HG03280 (cell line): ENCODE results near the gene RSPRY1.
"Not testable (repeated sequence)": the region's sequence is repeated elsewhere in the genome, so short reads cannot be mapped to it uniquely, and the experiment has no call there.

Source experiments
- ATAC-seq: cut with Tn5 transposase; IDR thresholded peaks from one replicate; pipeline ENCODE4 v1.9.1; 2021; ENCODE audit warnings: mild to moderate bottlenecking, moderate library complexity; ENCODE audit not compliant: unreplicated experiment

Gene RSPRY1

DNA sequence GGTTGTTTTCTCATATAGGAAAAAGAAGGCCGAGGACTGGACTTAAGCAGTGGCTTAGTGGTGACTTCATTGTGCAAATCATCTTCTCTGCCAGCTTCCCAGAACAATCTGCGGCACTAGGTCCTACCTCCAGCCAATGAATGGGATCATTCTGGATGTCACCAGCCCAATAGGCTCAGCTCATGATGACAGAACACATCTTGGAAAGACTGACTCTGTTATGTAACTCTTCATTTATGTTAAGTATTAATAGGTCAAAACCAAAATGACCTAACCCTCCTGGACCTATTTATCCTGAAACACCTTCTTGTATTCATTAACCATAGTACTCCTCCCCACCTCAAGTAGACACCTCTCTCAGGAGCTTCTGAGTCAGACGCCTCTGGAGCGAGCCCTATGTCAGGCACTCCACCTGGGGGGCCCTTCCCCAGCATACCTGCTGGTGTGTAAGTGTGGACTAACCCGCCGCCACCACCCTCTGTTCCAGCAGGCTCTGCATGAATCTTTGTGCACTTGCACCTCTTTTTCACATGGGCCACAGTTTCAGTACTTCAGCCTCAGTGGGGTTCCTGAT, 66.1 kb downstream of the RSPRY1 start:
- no peak for ATAC-seq

DNA sequence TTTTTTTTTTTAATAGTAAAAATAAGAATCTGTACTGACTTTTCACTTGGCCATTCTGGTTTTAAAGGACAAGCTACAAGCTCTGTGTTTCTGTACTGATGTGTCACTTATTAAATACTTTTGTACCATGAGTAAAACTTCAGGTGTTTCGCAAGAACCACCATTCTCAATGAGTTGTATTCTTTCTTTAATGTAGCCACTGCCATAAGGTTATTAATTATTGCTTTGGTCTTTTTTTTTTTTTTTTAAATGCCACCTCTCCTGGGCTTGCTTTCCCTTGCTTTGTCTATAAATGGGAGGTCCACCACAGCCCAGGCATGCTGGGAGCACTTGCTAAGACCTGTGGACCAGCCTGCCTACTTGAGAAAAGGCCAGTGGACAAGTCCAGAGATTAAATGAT, 67.3 kb downstream of the RSPRY1 start:
- ATAC-seq, result no peak

DNA sequence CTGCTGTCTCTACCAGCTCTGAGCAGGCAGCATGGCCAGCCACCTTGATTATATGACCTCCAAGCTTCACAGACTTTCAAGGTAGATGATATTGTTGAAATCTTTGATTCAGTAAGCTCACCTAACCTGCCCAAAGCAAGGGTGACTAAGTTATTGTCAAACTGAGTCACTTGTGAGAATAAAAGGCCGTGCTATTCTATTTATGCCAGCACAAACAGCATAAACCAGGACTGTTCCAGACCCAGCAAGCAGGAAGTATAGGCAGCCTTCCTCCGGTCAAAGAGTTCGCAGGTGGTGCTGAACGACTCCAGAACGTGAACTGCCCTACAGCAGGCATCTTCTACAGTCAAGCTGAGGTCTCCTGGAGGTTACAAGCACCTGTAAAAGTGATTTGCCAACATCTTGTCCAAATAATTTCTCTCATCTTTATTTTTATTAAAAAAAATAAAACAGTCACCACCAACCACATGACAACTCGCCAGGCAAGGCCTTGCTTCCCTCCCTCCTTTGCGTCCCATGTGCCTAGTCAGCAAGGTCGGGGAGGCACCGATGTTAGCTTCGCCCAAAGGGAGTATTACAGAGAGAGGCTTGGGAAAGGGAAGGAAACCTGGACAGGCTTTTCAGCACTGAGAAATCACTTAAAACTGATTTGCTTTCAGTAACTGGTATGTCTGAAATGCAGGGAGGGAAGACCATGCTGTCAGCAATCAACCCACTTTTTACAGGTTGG, 69.7 kb downstream of the RSPRY1 start:
- ATAC-seq, result no peak

DNA sequence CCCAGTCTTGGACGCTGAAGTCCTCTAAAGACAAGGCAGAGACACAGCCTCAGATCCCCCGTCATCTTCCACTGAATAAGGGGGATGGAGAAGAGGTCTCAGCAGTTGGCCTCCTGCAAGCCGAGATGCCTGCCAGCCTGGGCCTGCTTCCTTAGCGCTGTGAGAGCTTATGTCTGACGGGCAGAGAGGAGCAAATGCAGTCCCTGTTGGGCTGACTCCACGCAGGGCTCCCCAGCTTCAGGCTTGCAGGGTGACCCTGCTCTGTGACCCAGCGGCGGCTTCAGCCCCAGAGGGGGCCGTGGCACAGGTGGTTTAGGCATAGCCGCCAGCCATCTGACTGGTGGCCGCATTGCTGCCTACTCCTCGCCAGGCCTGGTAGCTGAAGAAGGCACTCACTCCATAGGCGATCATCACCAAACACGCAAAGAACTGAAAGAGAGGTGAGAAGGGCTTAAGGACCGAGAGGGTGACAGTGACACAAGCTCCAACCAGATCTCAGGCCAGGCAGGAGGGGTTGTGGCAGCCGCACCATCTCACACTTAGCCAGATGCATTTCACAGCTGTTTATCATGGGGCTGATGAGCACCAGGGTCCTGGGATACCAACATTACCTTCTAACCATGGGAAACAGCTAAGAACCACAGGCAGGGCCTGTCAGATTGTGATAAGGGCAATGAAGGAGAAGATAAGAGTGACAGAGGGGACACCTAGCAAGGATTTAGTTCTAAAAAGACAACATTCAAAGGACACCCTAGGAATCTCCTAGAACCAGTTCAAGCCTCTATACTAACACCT, 70.7 kb downstream of the RSPRY1 start:
- ATAC-seq, result no peak

DNA sequence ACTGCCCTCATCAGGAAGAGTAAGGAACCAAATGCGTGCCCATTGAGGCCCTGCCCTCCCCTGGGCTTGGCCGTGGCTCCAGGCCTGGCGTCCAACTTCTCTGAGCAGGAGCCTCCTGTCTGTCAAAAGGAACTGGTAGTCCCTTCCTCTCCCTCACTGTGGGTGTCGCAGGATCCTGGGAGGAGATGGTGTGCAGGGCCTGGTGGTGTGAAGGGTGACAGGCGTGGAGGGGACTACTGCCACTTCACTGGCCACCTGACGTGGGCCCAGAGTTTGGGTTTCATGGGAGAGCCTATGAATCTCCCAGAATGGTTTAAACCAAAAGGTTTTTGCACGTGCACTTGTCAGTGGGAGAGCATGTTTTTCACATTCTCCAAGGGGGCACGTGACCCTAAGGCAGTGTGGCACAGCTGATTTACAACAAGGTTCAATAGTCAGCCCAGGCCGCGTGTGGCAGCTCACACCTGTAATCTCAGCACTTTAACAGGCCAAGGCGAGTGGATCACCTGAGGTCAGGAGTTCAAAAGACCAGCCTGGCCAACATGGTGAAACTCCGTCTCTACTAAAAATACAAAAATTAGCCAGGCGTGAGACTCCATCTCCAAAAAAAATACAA, 71.4 kb downstream of the RSPRY1 start:
- no peak for ATAC-seq

DNA sequence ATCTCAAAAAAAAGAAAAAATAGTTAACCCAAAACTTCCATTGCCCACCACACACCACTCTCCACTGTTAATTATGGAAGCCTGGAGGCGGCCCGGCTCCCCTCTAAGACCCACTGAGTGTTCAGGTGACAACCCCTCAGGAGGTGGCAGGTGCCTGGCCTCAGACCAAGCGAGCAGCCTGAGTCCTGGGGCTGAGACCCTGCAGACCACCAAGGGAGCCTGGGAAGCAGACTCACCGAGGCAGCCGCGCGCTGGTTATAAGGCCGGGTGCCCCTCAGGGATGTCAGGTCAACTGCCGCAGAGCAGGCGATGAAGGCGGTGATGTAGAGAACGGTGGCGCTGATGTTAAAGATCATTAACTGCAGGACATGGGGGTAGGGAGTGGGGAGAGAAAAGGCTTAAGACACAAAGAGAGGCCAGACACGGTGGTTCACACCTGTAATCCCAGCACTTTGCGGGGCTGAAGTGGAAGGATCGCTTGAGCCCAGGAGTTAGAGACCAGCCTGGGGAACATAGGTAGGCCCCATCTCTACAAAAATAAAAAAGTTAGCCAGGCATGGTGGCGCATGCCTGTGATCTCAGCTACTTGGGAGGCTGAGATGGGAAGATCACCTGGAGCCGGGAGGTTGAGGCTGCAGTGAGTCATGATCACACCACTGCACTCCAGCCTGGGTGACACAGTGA, 72.2 kb downstream of the RSPRY1 start:
- no peak for ATAC-seq

DNA sequence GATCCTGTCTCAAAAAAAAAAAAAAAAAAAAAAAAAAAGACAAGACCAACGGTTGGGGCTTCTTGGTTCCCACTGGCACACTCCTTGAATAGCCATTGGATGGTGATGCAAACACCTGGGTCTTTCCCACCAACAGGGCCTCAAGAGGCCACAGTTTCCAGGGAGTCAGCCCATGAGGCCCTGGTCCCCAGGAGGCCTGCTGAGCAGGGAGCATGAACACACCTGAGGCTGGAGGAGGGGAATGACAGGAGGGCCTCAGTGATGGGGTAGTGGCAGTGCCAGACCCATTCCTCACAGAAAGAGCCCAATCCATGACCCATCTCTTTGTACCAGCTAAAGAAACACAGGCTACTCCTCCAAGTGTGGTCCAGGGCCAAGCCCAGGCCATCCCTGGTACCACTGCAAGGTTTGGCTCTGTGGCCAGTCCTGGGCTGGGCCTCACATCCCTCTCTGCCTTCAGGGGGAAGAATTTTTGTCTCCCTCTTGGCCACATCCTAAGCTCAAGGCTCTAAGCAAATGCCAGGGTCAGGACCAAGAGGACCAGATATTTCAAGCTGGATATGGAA, 72.9 kb downstream of the RSPRY1 start:
- ATAC-seq, result no peak

DNA sequence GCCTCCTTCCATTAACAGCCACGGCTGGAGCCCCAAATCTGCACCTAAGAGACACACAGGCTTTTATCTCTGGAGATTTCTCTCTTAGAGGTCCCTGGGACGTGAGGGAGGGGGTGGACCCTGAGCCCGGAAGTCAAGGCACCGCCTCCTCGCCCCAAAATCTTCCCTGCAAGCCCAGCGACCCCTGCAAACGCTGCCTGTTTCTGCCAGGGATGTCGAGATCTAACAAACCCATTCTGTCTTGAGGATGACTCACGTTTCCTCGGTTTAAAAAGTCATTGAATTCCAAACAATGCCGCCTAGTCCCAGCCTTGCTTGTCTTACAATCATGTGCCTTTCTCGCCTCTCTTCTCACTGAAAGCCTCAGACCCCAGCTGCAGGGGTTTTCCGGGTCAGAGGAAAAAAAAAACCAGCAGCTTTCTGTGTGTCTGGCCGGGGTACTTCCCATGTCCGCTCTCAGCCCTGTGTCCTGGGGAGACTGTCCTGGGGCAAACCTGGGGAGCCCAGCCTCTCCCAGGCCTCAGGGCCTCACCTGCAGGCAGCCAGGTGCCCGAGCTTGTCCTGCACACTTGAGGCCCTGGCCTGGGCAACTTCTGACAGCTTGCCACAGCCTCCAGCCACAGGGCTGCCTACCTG, 74.3 kb downstream of the RSPRY1 start:
- ATAC-seq, result no peak

DNA sequence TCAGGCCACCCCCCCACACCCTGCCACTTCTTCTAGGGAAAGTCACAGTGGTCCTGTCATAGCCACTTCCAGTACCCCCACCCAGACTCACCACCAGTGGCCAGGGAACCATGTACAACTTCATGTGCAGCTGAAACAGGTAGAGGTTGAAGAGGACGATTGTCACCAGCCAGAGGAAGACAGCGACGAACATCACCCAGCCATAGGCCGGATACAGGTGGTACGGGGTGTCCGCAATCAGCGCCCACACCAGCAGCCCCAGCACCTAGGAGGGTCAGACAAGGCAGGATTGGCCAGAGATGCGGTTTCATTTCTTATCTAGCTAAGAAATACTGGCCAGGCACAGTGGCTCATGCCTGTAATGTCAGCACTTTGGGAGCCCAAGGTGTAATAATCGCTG, 75.7 kb downstream of the RSPRY1 start:
- no peak for ATAC-seq

DNA sequence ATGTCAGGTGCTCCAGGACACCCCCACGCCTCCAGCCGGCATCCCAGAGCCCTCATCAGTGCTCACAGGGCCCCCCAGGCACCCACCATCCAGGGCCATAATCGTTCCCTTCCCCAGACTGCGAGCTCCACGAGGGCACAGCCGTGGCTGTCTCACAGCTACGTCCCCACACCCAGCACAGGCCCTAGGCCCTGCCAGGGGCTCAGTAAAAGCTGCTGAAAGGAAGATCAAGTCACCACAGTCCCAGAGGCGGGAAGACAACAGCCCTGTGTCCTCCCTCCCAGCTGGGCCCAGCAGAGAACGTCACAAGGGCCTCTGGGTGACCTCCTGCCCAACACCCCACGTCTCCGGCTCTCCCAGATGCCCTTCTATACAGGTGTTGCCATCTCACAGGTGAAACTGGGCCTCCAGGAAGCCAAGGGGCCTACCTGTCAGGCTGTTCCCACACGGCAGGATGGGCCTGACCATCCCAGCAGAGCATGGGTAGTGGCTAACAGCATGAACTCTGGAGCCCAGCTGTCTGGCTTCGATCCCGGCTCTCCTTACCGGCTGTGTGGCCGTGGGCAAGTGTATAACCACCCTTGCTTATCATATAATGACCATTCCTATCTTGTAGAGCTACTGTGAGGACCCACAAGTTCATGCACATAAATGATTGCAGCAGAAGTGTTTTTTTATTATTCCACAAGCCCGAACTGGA, 76.9 kb downstream of the RSPRY1 start:
- no peak for ATAC-seq

DNA sequence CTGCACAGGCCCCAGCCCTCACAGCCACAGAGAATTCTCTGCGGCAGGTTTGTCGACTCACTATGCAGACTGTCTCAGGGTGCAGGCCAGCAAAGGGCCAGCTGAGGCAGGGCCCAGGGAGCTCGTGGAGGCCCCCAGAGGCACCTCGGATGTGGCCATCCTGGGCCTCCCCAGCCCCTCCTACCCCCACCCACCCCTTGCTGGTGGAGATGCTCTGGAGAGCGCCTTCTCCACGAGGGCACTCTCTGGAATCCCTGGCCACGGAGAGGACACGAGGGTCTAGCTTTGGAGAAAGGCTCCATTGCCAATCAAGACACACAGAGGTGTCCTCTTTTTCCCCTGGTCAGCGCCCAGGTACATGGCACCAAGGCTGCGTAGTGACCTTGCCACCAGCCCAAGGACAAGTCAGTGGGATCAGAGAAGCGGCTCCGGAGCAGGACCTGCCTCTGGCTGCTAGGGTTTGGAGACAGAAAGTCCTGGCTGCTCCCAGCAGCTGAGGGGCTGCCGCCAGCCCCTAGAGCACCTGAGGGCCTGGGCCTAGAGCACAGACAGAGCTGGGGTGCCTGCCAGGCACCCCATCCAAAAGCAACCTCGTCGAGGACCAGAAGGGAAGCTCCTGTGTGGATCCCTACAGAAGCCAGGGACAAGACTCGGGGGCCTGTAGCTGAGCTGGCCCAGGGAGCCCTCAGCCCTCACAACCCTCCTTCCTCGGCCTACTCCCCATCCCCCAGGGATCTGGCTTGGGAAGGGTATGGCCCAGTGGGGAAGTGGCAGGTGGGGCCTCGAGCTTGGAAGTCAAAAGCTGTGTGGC, 77.6 kb downstream of the RSPRY1 start:
- ATAC-seq, result no peak

DNA sequence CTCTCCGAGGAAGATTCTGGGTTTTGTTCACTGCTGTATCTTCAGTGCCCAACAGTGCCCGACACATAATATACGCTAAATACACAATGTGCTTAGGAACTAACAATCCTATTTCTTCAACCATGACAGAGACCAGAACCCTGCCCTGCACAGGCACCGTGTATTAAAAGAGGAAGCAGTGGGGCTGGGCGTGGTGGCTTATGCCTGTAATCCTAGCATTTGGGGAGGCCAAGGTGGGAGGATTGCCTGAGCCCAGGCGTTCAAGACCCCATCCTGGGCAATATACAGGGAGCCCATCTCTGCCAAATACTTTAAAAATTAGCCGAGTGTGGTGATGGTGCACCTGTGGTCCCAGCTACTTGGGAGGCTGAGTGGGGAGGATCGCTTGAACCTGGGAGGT, 78.3 kb downstream of the RSPRY1 start:
- no peak for ATAC-seq

DNA sequence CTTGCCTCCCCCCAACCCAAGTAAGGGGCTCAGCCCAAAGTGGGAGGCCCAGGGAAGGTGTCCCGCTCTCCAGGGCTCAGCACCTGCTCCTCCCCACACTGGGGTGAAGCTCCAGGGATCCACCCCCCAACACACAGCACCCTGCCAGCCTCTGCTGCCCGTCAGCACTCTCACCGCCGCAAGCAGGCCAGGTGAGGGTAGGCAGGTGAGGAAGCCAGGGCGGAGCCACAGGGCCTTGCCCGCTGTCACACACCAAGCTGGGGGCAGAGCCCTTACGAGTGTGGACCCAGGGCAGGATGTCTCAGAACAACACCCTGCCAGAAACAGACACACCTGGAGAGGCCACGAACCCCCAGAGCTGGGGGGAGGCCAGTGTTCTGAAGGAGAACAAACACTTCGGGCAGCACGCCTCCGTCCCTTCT, 78.8 kb downstream of the RSPRY1 start:
- no peak for ATAC-seq

DNA sequence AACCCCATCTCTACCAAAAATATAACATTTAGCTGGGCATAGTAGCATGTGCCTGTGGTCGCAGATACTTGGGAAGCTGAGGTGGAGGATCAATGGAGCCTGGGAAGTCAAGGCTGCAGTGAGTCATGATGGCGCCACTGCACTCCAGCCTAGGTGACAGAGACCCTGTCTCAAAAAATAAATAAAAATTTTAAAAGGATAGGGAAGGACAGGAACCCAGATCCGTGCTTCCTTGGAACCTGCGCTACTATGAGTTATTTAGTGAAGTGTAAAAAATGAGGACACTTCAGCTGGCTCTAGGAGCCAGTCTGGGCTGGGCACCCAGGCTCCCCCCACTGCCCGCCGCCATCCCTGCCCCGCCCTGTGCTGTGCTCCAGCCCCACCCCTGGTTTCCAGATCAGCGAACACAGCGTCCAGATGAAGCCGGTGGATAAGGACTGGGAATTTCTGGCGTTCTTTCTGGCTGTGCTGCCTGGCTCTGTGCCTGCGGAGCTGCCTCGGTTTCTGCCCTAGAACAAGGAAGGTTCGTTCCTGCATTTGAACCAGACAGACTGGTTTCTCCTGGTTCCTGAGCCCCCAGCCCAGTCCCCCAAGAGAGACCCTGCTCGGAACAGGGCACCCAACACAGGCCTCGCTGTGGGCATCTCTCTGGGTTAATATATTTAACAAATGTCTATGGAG, 79.9 kb downstream of the RSPRY1 start:
- ATAC-seq, result no peak

DNA sequence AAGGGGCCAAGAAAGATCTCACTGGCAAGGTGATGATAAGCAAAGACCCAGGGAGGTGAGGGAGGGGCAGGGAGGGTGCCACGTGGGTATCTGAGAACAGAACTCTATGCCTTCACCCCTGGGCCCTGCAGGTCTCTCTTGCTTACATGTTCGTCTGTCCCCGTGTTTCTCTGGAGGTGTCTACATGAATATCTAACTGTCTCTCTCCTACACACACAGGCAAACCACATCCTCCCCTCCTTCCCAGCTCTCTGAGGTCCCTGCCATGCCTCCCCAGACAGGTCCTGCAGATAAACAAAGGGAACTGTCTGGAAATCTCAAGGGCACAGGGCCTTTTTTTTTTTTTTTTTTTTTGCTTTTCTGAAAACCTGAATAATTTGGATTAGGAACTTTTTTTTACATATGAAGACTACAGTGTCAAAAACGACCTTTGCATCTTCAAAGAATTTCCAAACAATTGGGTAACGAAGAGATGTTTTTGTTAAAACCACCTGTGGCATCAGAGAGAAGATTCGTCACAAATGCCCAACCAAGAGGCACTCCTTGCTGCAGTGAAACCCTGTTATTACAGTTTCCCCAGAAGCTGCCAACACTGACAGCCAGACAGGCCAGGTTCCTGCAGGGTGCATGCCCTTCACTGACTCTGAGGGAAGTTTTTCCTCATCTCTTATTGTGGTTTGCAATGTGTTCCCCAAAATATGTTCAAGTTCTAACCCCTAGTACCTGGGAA, 80.6 kb downstream of the RSPRY1 start:
- ATAC-seq, result no peak

DNA sequence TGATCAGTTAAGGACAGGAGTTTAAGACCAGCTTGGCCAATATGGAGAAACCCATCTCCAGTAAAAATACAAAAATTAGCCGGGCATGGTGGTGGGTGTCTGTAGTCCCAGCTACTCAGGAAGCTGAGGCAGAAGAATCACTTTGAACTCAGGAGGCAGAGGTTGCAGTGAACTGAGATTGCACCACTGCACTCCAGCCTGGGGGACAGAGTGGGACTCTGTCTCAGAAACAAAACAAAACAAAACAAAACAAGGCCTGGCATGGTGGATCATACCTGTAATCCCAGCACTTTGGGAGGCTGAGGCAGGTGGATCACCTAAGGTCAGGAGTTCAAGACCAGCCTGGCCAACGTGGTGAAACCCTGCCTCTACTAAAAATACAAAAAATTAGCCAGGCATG, 81.2 kb downstream of the RSPRY1 start:
- not testable (repeated sequence) for ATAC-seq
